ENCODE results near the gene NFIA.

DNA sequence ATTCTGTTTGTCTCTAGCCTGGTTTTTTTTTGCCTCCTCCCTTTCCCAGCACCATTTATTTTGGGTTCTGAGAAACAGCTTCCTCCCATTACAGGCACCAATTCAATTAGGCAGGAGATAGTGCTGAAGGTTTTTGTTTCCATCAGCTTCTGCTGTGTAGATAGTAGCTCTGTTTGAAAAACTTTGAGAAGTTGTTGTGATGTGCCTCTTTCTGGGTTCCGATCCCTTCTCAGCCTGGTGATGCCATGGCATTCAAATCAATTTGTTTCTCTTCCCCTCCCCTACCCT is 109.0 kb downstream of the NFIA start:
- TF ChIP-seq POLR2A (IDR thresholded peaks at IDR 0.05), result no peak
- TF ChIP-seq, protein P1, sequence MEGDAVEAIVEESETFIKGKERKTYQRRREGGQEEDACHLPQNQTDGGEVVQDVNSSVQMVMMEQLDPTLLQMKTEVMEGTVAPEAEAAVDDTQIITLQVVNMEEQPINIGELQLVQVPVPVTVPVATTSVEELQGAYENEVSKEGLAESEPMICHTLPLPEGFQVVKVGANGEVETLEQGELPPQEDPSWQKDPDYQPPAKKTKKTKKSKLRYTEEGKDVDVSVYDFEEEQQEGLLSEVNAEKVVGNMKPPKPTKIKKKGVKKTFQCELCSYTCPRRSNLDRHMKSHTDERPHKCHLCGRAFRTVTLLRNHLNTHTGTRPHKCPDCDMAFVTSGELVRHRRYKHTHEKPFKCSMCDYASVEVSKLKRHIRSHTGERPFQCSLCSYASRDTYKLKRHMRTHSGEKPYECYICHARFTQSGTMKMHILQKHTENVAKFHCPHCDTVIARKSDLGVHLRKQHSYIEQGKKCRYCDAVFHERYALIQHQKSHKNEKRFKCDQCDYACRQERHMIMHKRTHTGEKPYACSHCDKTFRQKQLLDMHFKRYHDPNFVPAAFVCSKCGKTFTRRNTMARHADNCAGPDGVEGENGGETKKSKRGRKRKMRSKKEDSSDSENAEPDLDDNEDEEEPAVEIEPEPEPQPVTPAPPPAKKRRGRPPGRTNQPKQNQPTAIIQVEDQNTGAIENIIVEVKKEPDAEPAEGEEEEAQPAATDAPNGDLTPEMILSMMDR (IDR thresholded peaks at IDR 0.05), result no peak
